Measurements from ENCODE around the gene ANKRD13B.

DNA sequence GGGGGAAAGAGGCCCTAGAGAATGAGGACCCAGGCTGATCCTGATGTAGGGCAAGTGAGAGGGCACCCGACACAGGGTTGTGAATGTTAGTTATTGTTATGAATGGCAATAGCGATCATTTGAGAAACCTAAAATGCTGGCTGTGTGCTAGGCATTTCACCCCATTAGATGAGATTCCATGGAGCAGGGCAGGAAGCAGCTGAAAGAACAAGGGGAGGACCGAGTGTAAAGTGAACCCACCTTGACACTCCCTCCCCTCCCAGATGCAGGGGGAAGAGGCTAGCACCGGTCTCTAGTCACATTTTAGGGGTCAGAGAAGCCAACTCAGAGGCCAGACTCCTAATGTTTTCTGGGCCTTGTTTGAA lies 30.3 kb downstream of the ANKRD13B start:
- TF ChIP-seq RAD21 (IDR thresholded peaks at IDR 0.05; ENCODE audit: low read depth) (no peak), TEAD4 (IDR thresholded peaks at IDR 0.05) (no peak), TAF1 (IDR thresholded peaks at IDR 0.05; ENCODE audit: low read depth) (no peak), EP300 (IDR thresholded peaks at IDR 0.05; ENCODE audit: borderline replicate concordance) (no peak)
- TF ChIP-seq, protein P1, sequence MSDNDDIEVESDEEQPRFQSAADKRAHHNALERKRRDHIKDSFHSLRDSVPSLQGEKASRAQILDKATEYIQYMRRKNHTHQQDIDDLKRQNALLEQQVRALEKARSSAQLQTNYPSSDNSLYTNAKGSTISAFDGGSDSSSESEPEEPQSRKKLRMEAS (IDR thresholded peaks at IDR 0.05), result no peak

All from Ishikawa (cell line).